HUES48 (cell line): ENCODE measurements around the gene PRRT1.
"Not testable (repeated sequence)": the region's sequence is repeated elsewhere in the genome, so short reads cannot be mapped to it uniquely, and the experiment has no call there.

ENCODE experiments used
- H3K27ac ChIP-seq: one replicate; pipeline ENCODE4 v1.7.0; 2013; ENCODE audit warnings: low read depth, low read length, inconsistent platforms
- H3K27me3 ChIP-seq: 2 replicates; pipeline ENCODE4 v1.6.1; 2013; ENCODE audit warnings: mild to moderate bottlenecking, low read length; ENCODE audit not compliant: control insufficient read depth, insufficient read depth
- H3K36me3 ChIP-seq: 2 replicates; pipeline ENCODE4 v1.6.1; 2013; ENCODE audit warnings: low read length; ENCODE audit not compliant: control insufficient read depth, insufficient read depth
- H3K4me1 ChIP-seq: 2 replicates; pipeline ENCODE4 v1.6.1; 2013; ENCODE audit warnings: mild to moderate bottlenecking, low read length; ENCODE audit not compliant: control insufficient read depth, insufficient read depth
- H3K4me3 ChIP-seq: 2 replicates; pipeline ENCODE4 v1.5.1; 2013; ENCODE audit warnings: mild to moderate bottlenecking, low read depth, low read length
- H3K9ac ChIP-seq: 2 replicates; pipeline ENCODE4 v1.6.1; 2013; ENCODE audit warnings: mild to moderate bottlenecking, low read depth, low read length, moderate library complexity
- H3K9me3 ChIP-seq: 2 replicates; pipeline ENCODE4 v1.6.1; 2013; ENCODE audit warnings: low read length; ENCODE audit not compliant: control insufficient read depth, insufficient read depth

PRRT1 gene

DNA sequence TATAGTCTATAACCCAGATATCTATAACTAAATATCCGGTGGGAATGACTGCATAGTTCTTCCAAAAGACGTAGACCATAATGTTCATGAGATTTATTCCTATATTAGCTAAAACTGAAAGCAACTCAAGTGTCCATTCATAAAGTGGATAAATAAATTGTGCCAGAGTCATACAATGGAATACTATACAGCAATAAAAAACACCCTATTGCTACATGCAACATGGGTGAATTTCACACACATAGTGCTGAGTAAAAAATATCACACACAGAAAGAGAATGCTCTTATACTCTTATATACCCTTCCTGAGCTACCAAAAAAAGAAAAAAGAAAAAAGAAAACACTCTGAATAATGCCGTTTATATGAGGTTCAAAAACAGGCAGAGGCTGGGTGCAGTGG, 49.5 kb downstream of the PRRT1 start:
- no peaks in the 10 kb centered on the region for H3K36me3 ChIP-seq
- H3K27me3 ChIP-seq, result peaks cover 10% of the 10 kb centered on the region

DNA sequence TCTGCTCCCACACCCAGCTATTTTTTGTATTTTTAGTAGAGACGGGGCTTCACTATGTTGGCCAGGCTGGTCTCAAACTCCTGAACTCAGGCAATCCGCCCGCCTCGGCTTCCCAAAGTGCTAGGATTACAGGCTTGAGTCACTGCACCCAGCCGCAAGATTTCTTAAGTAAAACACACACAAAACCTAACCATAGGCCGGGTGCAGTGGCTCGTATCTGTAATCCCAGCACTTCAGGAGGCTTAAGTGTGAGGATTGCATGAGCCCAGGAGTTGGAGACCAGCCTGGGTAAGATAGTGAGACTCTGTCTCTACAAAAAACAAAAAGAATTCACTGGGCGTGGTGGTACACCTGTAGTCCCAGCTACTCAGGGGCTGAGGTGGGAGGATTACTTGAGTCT, 51.5 kb downstream of the PRRT1 start:
- not testable (repeated sequence) for H3K27ac ChIP-seq, H3K4me3 ChIP-seq, H3K36me3 ChIP-seq, H3K9ac ChIP-seq, H3K9me3 ChIP-seq, H3K4me1 ChIP-seq
- H3K27me3 ChIP-seq, result peaks cover 30% of the 10 kb centered on the region

More for the DNA sequence above, 49.5 kb downstream of the PRRT1 start:
- Histone ChIP-seq H3K9me3 (no peaks in the 10 kb centered on the region), H3K4me1 (no peaks in the 10 kb centered on the region), H3K9ac (no peak overlapping the region), H3K27ac (no peak overlapping the region), H3K4me3 (no peak overlapping the region)
